Renal cortex interstitium (tissue), 11 donors: ENCODE measurements around the gene CXCR6. TPM values are rescaled to one million over a fixed set of nuclear protein-coding genes. Genes with fewer than 3 reads are reported as not detected.

Experiments used
- DNase-seq, 11 donors: peaks; one replicate each; pipeline ENCODE4 v3.0.0-alpha.2; 2013; ENCODE audit warnings: low read depth in 9 of 11, low spot score in 4 of 11; ENCODE audit errors: extremely low read depth in 1 of 11
- polyA plus RNA-seq, 3 donors: library from polyadenylated mRNA; unstranded; fragments of 120-200 nt; gene quantifications; one replicate each; pipeline ENCODE4 v1.2.1, GENCODE V29; 2013; ENCODE audit not compliant: insufficient read length in 3 of 3

Gene CXCR6
- polyA plus RNA-seq, 3 donors: 0.23 to 0.67 (median 0.24) TPM

DNA sequence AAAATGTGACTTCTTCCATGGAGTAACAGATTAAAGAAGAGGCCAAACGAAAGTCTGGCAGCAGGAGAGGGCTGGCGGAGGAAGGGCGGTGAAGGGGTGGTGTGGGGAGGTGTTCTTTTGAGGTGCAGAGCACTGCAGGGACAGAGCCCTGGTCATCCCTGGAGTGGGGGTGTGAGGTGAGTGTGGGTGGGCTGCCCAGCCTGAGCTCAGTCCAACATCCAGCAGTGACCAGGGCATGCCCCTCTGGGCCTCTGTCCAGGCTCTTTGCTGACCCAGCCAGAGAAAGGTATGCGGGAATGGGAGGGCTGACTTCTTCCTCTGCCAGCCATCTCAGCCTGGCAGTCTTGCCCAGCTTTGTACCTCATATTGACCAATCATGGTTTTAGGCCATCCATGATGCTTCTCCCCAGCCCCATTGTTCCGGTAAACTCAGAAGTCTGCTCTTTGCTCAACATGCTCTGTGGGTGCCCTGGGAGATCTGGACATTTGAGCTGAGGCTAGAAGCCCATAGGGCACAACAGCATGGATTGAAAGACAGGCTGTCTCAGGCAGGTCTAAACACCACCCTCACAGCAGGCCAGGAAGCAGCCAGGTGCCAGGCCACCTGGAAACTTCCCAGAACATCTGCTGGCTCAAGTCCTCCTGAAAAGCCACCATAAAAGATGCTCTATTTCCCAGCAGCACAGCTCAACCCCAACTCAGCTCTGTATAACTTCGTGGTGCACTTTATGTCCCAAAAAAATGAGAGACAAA is 25.9 kb upstream of the CXCR6 start:
- no peak for DNase-seq

DNA sequence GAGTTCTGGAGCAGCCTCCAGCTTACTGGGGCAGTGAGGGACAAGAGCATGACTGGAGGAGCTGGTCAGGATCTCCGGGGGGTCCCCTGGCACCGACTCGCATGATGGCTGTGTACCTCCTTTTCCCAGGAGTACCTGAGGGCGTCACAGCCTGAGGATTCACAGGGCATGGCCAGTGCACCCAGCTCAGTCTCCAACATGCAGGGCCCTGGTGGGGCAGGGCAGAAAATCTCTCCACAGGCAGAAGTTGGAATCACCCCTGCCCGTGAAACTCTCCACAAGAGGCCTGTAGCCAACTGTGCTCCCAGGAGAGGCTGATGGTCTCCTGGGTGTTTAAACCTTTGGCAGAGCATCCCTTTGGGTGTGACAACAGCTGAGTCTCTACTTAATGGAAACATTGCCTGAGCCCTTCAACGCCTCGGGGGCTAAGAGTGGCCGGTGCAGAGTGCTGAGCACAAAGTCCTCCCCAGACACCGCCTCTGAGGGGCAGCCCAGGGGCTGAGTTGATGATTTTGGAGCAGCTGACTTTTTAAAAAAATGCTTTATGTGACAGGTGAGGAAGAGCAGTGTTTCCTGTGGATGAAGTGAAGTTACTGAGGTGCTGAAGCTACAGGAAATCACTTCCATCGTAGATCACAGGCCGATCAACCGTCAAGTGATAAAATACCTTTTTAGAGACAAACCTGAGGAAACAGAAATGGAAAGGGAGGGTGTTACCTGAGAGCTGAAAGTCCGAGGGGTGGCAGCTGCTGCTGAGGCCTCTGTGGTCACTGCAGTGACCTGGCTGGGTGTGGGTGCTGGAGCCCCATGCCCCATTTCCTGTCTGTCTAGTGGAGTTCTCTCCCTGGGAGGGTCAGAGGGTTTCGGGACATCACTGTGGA is 21.9 kb upstream of the CXCR6 start:
- DNase-seq: no peak

DNA sequence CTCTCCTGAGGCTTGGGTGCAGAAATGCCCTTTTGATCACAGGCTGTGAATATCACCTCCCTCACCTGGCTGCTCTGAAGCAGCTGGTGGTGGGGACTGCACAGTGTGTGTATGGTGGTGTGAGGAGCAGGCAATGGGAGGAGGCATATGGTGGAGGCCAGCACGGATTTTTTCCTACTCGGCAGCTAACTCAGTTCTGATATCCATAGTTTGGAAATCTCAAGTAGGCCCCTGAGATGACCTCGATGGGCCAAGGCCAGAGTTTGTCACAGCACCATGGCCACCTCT is 21.3 kb upstream of the CXCR6 start:
- DNase-seq: no peak

DNA sequence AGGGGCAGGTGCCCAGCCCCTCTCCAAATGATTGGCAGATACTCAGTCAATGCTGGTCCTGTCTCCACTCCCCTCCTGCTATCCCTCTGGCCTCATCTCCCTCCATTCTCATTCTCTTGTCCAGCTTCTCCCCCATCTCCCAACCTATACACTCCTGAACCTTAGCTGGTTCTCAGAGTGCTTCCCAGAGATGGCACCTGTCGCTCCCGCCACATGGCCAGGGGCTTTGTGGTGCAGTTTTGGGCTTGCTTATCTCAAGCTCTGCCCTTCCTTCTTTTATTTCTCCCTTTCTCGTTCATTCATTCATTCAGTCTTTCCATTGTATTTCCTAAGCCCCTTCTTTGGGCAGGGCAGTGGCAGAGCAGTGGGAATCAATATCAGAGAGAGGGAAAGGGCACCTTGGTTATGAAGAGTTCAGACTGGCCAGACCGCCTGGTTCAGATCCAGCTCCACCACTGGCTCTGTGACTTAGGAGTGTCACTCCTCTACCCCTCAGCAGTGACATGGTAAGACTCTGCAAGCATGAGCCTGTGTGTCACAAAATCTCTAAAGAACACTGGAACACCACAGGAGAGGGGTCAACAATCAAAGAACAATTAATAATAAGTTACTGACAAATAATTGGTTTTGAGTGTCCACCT is 20.2 kb upstream of the CXCR6 start:
- DNase-seq: no peak

DNA sequence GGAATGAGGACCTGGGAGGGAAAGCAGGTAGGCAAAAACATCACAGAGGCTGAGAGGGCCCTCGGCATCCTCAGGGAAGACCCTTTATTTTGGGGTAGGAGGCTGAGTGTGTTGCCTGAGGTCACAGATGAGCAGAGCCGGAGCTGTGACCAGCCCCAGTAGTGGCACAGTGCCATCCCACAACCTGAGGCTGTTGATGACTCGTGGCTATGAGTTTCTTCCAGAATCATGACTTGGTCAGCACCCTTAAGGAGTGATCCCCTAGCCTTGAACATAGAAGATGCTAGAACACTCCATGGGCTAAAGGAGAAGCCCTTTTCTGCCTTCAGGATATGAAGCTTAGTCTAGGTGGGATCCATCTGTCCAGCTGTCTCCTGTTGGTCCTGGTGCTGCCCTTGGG is 19.5 kb upstream of the CXCR6 start:
- DNase-seq: no peak

DNA sequence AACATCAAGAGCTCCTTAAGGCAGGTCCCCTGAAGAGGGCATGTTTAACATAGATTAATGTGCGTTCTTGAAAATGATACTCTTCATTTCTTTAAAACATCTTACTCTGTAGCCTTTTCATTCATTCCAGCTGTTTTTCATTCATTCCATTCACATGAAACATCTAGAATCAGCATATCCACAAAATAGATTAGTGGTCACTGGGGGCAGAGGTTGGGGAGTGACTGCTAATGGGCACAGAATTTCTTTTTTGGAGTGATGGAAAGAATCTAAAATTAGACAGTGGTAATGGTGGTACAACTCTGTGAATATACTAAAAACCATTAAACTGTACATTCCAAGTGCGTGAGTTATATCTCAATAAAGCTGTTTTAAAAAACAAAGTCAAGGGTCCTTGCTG is 15.4 kb upstream of the CXCR6 start:
- DNase-seq: no peak

DNA sequence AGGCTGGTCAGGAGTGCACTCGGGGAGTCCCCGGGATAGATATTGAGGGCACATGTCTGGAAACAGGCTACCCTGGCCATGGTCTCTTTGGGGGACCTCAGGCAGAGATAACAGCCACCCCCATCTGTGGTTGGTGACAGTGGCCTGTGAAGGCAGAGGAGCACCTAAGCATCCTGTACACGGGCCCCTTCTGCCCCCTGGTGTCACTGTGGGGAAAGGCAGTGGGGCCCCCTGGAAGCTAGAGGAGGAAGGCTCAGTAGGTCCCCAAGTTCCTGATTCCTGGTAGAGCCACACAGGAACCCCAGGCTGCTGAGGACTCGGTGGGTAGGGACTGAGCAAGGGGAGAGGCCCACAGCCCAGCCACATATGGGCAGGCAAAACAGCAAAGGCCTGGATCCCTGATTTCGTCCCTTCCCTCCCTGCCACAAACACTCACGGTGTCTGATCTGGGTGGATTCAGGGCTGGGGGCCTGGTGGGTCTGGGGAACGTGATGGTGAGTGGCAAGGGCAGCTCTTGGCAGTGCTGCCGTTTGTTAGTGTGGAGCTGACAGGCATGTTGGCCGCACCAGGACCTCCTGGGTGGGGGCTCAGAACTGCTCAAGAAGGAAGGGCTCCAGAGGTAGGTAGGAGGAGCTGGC is 14.1 kb upstream of the CXCR6 start:
- peak in 2 of 11 donors; percentile 4 to 5 for DNase-seq

DNA sequence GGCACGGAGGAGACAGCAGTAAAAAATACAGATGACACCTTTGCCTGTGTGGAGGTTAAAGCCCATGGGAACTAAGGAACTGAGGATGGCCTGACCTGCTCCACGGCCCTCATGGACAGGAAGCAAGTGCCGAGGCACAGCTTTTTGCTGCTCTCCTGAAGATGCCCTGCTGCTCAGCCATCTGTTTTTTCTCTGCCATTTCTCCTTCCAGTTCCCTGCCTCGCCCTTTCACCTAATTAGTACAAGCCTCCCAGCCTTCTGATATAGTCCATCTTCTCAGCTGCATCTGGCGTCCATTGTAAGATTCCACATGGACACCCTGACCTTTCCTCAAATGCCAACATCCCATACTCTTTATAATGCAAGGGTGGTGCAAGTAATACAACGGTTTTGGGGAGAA is 11.8 kb upstream of the CXCR6 start:
- no peak for DNase-seq

DNA sequence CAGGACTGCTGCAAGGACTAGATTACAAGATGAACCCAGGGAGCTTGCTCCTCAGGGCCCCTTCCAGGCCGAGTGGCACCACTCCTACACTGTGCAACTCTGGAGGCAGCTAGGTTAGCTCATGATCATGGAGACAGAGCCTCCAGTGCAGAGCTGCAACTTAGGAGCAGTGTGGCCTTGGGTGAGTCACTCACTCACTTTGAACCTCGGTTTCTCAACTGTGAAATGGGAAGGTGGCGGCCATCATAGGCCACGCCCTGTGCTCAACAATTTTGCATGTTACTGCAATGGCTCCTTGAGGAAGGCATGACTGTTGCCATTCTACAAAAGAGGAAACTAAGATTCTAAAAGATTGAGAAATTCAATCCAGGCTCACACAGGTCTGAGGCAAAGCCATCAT is 11.2 kb upstream of the CXCR6 start:
- DNase-seq: no peak

DNA sequence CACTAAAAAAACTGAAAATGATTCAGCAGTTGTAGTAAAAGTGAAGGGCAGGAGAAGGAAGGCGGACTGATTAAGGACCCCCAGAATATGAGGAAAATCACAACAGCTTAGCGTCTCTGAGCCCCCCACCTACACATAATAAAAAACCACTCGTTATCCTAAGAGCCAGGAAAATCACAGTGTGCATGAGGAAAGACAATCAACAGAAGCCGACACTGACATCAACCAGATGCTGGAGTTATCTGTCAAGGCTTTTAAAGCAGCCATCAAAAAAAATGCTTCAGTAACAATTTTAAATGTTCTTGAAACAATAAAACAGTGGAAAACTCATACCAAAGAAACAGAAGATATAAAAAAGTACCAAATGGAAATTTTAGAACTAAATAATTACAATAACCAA is 9.7 kb upstream of the CXCR6 start:
- DNase-seq: peak in 2 of 11 donors; percentile 16 to 19

DNA sequence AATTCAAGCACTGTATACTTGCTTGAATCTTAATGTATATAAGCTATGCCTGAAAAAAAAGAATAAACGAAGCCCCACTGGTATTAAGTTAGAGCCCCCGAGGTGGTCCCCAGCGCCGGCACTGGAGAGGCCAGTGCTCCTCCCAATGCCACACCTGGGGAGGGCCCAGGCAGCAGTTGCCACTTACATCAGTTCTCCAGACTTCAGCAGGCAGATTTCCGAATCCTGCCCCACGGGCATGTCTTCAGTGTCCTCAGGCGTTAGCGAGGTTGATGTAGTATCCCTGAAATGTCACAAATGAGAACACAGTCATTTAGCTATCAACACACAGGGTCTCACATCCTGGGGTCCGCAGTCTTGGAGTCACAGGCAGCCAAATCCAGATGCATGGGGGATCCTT is 7.0 kb upstream of the CXCR6 start:
- DNase-seq: no peak

DNA sequence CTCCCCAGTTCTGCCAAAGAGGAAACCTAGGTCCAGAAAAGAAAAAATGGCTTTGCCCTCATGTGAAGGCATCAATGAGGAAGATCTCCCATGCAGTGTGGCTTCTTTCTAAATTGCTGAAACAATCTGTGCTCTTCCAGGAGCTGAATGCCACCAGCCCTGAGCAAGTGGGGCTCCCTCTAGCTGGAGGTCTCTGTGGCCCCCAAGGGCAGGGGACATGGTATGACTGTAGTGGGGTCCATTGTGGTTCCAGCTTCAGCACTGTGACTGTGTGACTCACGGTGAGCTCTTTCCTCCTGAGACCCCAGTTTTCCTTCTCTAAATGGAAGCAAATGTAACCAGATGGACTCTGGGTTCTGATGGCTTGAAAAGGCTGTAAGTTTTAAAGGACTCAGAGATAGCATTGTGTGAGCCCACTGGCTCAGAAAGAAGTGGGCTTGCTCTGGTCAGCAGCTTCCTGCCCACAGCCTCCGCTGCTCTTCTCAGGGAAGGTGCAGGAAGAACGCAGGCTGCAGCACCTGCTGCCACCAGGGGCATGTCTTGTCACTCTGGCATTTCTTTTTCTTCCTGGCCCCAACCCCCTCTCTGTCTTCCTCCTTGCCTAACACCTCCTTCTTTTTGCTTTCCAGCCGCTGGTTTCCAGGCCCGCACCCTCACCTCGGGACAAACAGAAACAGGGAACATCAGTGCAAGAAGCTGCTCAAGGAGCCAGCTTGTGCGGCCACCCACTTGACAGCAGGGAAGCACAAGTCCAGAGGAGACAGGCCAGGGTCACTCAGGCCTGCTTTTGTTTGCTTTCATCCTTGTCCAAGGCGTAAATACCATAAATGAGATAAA is 5.8 kb upstream of the CXCR6 start:
- DNase-seq: no peak

DNA sequence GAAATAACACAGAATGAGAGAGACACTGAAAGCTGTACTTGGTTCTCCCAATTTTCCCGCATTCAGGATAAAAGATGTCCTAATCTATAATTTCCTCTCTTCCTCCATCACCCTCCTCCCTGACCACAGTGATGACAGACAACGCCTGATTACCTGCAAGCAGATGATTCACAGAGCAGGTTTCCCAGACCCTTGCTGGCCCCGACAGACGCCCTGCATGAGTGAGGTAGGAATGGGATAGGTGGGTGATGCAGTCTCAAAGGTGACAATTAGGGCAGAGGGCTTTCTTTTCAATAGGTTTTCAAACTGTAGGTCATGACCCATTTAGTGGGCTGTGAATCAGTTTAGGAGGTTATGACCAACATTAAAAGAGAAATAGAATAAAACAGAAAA is 5.2 kb upstream of the CXCR6 start:
- no peak for DNase-seq

DNA sequence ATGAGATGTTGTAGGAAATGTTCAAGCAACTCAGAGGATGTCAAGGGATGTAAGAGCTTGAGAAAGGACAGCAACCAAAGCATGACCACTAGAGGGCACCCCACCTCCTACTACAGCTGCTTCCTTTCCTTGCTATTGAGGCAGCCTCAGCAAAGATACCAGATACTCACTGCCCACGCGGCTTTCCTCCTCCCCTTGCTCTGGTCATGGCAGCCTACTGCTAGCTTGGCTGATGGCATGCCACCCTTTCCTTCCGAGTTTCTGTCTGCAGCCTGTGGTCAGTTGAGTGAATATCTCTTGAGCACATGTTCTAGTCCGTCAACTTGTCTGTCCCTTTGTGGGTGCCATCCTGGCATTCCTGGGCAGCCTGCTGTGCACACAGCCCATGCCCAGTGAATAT is 4.4 kb upstream of the CXCR6 start:
- DNase-seq: peak; percentile 8 to 89 (median 80)

DNA sequence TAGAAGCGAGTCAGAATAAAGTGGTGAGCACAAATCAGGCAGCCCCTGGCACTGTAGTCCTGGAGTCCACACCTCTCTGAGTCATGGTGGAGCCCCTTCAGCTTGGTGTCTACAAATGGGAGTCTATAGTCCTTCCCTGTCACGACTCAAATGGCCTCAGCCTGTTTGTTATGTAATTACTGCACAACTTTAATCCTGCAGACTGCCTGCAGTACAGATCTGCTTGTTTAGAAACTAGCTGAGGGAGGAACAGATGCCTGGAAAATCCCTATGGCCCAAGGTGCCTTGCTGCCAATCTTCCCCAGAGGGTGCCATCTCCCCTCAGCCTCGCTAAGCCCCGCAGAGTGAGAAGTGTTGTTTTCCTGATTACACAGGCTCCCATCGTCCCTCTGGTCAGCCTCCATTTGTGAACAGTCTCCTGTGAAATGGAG is 3.9 kb upstream of the CXCR6 start:
- DNase-seq: no peak

DNA sequence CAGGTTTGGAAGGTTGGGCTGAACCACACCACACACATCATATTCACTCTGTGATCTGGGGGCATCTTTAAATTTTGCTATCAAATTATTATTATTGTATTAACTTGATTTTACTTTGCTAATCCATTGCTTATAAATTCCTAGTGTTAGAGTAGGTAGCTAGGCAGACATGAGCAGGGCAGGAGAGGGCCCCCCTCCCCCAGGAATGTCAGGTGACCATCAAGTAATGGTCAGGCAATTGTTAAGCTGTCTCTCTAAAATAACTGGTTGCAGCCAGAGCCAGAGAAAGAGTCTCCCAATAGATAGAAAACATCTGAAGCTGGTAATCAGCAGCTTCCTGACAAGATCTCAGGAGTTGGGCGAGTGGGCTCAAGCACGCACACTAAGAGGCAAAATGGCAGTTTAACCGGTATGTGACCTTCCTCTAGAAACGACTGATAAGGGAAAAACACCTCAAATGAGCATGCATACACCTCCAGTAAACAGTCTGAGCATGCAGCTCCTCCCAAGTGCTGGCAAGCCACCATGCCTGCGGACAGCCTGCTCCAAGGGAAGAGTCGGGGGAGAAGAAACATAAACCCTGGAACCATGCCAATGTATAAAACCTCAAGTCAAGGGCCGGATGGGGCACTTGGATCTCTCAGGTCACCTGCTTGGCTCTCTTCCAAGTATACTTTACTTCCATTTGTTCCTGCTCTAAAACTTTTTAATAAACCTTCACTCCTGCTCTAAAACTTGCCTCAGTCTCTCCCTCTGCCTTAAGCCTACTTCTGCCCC is 3.1 kb upstream of the CXCR6 start:
- no peak for DNase-seq

DNA sequence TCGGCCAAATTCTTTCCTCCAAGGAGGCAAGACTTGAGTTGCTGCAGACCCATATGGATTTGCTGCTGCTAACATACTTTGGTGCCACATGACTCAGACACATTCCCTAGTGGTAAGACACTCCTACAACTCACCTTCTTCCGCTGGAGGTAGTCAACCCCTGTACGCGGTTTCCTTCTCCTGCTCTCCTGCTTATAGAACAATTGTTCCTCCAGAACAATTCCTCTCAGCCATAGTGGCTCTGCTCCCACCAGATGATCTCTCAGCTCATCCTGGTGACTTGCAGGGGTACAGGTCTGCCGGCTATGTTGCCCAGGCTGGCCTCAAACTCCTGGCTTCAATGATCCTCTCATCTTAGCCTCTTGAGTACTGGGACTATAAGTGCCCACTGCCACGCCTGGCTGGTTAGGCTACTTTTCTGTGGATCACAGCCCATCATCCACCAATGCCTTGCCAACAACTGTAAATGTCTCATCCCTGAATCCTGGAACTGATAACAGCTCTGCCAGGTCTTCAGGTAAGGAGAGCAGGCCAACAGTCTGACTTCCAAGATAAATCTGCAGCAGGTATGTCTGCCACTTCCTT is 2.4 kb upstream of the CXCR6 start:
- DNase-seq: no peak
